Kidney epithelial cell (primary cell): ENCODE results near the gene STX1A. TPM values are rescaled to one million over a fixed set of nuclear protein-coding genes. Genes with fewer than 3 reads are reported as not detected.

Source experiments
- DNase-seq: peaks from one replicate; pipeline ENCODE4 v3.0.0-alpha.2; 2010; ENCODE audit warnings: low read depth
- H3K27me3 ChIP-seq: 2 replicates; pipeline ENCODE4 v1.6.0; 2011; ENCODE audit warnings: low read length; ENCODE audit not compliant: control insufficient read depth, insufficient read depth
- H3K36me3 ChIP-seq: 2 replicates; pipeline ENCODE4 v1.5.1; 2011; ENCODE audit warnings: low read length; ENCODE audit not compliant: control insufficient read depth, insufficient read depth
- H3K4me3 ChIP-seq: 2 replicates; pipeline ENCODE4 v1.5.1; 2011; ENCODE audit warnings: low read depth, mild to moderate bottlenecking, control low read depth, low read length
- total RNA-seq: library from RNA; depleted of rRNA; stranded (reverse); fragments of >200 nt; gene quantifications from 2 replicates; pipeline ENCODE4 v1.2.3, GENCODE V29; 2015
- TF ChIP-seq, protein P1 (sequence below): IDR thresholded peaks from 2 replicates; pipeline ENCODE4 v1.5.1; 2011; ENCODE audit warnings: mild to moderate bottlenecking, moderate library complexity, low read length, control low read depth, inconsistent platforms; ENCODE audit not compliant: insufficient read depth, poor library complexity, severe bottlenecking

STX1A gene
- total RNA-seq = 25.9 and 29.0 TPM in 2 replicates

DNA sequence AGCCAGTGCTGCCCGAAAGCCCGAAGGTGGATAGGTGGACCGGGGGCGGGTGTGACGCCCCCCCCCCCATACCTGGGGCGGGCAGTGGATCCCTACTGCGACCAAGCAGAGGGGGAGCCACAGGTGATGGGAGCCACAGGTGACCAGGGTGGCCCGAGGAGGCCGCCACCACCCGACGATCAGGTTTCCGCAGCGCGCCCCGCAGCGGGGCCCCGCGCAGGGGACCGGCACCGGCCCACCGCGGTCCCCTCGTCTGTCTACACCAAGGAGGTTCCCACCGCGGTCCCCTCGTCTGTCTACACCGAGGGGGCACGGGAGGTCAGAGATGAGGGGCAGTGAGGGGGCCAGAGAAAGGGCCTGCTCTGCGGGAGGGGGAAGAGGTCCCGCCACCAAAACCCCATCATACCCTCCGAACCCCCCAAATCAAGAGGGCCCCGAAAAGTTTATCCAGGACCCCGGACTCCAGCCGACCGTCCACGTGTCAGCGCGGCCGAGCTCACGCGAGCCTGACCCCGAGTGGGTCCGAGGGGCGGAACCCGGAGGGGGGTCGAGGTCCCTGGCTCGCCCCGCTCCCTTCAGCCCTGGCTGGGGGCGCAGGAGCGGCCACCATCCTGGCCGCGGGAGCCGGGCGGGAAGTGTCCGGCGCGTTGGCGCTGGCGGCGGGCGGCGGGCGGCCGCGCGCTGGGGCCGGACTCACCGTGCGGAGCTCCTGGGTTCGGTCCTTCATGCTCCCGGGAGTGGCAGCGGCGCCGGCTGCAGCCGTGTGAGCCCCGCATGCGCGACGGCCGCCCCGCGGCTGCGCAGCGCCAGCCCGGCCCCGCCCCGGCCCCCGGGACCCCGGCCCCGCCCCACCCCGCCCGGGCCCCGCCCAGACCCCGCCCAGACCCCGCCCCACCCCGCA, at the start of gene STX1A:
Gene STX1A, minus strand, starts transcription at position 765 of the 901 bp plus-strand sequence. Its CDS starts 38 bp downstream, at position 727.
- peak within 1 kb of the TSS; percentile 90 for H3K4me3 ChIP-seq
- TF ChIP-seq, protein P1, sequence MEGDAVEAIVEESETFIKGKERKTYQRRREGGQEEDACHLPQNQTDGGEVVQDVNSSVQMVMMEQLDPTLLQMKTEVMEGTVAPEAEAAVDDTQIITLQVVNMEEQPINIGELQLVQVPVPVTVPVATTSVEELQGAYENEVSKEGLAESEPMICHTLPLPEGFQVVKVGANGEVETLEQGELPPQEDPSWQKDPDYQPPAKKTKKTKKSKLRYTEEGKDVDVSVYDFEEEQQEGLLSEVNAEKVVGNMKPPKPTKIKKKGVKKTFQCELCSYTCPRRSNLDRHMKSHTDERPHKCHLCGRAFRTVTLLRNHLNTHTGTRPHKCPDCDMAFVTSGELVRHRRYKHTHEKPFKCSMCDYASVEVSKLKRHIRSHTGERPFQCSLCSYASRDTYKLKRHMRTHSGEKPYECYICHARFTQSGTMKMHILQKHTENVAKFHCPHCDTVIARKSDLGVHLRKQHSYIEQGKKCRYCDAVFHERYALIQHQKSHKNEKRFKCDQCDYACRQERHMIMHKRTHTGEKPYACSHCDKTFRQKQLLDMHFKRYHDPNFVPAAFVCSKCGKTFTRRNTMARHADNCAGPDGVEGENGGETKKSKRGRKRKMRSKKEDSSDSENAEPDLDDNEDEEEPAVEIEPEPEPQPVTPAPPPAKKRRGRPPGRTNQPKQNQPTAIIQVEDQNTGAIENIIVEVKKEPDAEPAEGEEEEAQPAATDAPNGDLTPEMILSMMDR = no peak
- DNase-seq = no peak
- no peaks in the 10 kb centered on the region for H3K36me3 ChIP-seq
- H3K27me3 ChIP-seq = no peaks in the 10 kb centered on the region

DNA sequence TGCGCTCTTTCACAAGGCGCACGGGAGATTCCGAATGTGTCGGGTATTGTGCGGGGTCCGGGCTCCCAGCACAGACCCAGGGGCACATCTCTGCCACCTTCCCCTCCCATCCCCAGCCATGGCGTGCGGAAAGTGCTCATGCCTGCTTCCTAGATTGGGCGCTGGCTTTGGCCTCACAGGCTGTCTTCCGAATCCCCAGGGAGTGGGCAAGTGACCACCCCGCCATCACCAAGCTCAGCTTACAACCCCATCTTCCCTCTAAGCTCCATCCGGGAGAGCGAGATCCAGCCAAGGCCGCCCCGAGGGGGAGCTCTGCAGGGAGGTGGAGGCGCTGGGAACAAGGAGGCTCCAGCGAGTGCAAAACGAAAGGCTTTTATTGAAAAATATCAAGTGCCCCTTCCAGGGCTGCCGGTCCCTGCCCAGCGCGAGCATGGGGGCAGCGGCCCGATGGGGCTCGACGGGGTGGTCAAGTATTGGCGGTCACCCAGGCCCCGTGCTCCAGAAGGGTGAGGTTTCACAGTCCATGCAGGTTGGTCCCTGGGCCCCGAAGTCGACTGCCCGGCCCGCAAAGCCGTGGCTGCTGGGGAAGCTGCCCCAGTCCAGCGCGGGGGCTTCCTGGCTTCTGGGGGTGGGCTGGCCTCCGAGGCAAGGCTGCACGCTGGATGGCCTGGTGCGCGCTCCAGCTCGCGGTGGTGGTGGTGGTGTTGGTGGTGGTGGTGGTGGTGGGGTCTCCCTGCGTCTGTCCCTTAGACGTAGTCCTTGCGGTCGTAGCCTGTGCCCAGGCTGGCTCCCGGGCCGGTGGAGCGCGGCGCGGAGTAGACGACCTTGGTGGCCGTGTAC, 49.4 kb upstream of the STX1A start:
- TF ChIP-seq, protein P1 = no peak
- H3K36me3 ChIP-seq = no peaks in the 10 kb centered on the region
- no peak for DNase-seq
- peaks cover 19% of the 10 kb centered on the region for H3K27me3 ChIP-seq
- peak overlapping the region; percentile 12 for H3K4me3 ChIP-seq

DNA sequence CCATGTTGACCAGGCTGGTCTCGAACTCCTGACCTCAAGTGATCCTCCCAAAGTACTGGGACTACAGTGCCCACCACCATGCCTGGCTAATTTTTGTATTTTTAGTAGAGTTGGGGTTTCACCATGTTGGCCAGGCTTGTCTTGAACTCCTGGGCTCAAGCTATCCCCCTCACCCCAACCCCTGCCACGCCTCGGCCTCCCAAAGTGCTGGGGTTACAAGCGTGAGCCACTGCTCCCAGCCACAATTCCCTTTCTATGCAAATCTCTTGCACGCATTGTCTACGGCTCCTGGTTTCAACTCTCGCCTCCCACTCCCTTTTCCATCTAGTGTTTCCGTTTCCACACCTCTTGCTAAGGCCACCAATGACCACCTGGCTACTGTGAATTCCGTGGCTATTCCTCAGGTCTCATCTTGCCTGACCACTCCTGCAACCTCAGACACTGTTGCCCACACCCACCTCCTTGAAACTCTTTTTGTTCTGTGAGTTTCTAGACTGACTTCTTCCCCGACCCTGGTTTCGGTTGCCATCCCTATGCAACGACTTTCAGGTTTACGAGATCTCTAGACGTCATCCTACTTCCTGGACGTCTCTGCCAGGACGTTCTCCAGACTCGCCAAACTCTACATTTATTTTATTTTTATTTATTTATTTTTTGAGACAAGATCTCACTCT, 47.2 kb upstream of the STX1A start:
- Histone ChIP-seq H3K4me3 (no peak overlapping the region), H3K36me3 (no peaks in the 10 kb centered on the region), H3K27me3 (peaks cover 19% of the 10 kb centered on the region)
- TF ChIP-seq, protein P1 = no peak
- DNase-seq = no peak

DNA sequence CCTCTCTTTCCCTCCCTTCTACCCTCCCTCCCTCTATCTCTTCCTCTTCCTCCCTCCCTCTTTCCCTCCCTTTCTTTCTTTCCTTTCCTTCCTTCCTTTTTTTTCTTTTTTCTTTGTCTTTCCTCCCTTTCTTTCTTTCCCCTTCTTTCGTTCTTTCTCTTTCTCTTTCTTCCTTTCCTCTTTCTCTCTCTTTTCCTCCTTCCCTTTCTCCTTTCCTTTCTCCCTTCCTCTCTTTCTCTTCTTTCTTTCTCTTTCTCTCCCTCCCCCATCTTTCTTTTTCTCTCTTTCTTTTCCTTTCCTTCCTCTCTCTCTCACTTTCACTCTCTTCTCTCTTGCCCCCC, 43.2 kb upstream of the STX1A start:
- H3K4me3 ChIP-seq = no peak overlapping the region
- no peaks in the 10 kb centered on the region for H3K36me3 ChIP-seq
- no peak for DNase-seq
- H3K27me3 ChIP-seq = peaks cover 2% of the 10 kb centered on the region
- TF ChIP-seq, protein P1 = no peak

DNA sequence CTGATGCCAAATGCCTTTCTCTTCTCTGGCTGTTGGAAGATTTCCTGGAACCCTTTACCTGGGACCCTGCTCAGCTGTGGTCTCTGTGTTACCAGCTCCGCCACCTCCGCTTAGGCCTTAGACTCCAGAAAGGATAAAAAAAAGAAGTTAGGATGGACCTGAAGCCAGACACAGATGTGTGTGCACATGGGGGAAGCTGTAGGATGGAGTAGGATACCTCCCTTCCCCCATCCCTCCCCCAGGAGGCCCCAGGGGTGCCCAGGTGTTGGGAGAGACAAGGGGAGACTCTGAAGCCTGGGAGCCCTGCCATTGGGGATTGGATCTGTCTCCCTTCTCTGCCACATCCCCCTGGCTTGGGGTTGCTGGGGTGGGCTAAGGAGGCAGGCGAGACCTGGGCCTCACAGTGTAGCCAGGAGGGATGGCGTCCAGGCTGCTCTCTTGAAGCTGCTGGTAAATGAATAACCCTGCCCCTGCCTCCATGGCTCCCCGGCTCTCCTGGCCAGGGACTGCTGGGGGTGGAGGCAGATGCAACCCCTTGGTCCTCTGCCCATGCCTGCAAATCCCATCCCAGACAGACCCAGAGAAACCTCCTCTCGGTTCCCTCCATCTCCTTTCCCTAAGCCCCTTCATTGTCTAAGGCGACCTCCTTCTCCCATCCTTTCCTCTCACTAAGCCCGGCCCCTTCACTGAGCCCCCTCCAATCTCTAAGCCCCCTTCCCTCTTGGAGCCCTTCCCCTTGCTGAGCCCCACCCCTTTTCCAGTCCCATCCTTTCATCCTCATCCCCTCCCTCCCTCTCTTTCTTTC, 42.6 kb upstream of the STX1A start:
- TF ChIP-seq, protein P1 = no peak
- no peak overlapping the region for H3K4me3 ChIP-seq
- H3K27me3 ChIP-seq = peaks cover 2% of the 10 kb centered on the region
- H3K36me3 ChIP-seq = no peaks in the 10 kb centered on the region
- no peak for DNase-seq
